Uterus (tissue), 2 donors: ENCODE measurements around the gene CHRDL2.

Source experiments
- POLR2A ChIP-seq, 2 donors: fragments of 450-650 bp; IDR thresholded peaks; one replicate each; pipeline ENCODE4 v1.6.1; 2016; ENCODE audit warnings: antibody characterized with exemption in 2 of 2, mild to moderate bottlenecking in 1 of 2, moderate library complexity in 1 of 2
- TF ChIP-seq, protein P1 (sequence below), 4 experiments: fragments of 200-600 bp in 2 of 4; fragments of 450-650 bp in 2 of 4; sonication (generic) in 2 of 4; IDR thresholded peaks; one replicate each; pipeline ENCODE4 v1.5.1; 2016 to 2019; ENCODE audit warnings: antibody characterized with exemption in 4 of 4, mild to moderate bottlenecking in 2 of 4, moderate library complexity in 1 of 4

DNA sequence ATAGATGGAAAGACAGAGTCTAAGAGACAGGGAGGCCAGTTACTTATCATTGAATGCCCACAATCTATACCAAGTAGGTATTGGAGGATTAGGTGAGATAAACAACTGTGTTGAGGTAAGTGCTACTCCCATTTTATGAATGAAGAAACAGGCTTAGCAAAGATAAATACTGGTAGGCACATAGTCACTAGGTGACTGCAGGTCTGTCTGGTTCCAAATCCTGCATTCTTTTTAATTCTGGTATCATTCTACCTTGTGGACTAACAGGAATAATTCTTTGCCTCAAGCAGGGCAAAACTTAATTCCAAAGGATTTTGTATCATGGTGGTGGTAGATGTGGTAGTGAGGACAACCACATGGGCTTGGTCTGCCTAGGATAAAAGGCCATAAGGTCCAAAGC, 45.8 kb upstream of the CHRDL2 start:
- TF ChIP-seq, protein P1, sequence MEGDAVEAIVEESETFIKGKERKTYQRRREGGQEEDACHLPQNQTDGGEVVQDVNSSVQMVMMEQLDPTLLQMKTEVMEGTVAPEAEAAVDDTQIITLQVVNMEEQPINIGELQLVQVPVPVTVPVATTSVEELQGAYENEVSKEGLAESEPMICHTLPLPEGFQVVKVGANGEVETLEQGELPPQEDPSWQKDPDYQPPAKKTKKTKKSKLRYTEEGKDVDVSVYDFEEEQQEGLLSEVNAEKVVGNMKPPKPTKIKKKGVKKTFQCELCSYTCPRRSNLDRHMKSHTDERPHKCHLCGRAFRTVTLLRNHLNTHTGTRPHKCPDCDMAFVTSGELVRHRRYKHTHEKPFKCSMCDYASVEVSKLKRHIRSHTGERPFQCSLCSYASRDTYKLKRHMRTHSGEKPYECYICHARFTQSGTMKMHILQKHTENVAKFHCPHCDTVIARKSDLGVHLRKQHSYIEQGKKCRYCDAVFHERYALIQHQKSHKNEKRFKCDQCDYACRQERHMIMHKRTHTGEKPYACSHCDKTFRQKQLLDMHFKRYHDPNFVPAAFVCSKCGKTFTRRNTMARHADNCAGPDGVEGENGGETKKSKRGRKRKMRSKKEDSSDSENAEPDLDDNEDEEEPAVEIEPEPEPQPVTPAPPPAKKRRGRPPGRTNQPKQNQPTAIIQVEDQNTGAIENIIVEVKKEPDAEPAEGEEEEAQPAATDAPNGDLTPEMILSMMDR (IDR thresholded peaks at IDR 0.05), result no peak
- no peak for TF ChIP-seq POLR2A (IDR thresholded peaks at IDR 0.05)
